Measurements from ENCODE around the gene EHMT1.
A peak's percentile ranks its signal among the peaks of the same experiment; 100 is the strongest.

Gene EHMT1

GRCh38 chr9:137772281-137772873 lies 153.6 kb downstream of the EHMT1 start:
- TF ChIP-seq CTCF (IDR thresholded peaks at IDR 0.05; ENCODE audit: low read depth, low read length): peak; percentile 54
- H3K9me3 ChIP-seq (ENCODE audit: severe bottlenecking): no peaks in the 10 kb centered on the region
- peak; percentile 38 for DNase-seq
- H3K4me3 ChIP-seq (ENCODE audit: low read depth, low read length): no peak overlapping the region
- H3K27ac ChIP-seq: no peak overlapping the region
- H3K36me3 ChIP-seq: peaks cover 60% of the 10 kb centered on the region
- no peaks in the 10 kb centered on the region for H3K27me3 ChIP-seq (ENCODE audit: insufficient read depth, low read depth, severe bottlenecking)

- DNase-seq: no peak
- no peaks in the 10 kb centered on the region for H3K27me3 ChIP-seq (ENCODE audit: insufficient read depth, low read depth, severe bottlenecking)
- peaks cover 72% of the 10 kb centered on the region for H3K36me3 ChIP-seq
- H3K27ac ChIP-seq: no peak overlapping the region
- H3K4me3 ChIP-seq (ENCODE audit: low read depth, low read length): no peak overlapping the region
- no peak for TF ChIP-seq CTCF (IDR thresholded peaks at IDR 0.05; ENCODE audit: low read depth, low read length)
- no peaks in the 10 kb centered on the region for H3K9me3 ChIP-seq (ENCODE audit: severe bottlenecking)
Observed at GRCh38 chr9:137774775-137775386, 156.1 kb downstream of the EHMT1 start.

GRCh38 chr9:137776306-137776995 lies 157.6 kb downstream of the EHMT1 start:
- Histone ChIP-seq H3K36me3 (peaks cover 59% of the 10 kb centered on the region), H3K27ac (no peak overlapping the region), H3K27me3 (ENCODE audit: insufficient read depth, low read depth, severe bottlenecking) (no peaks in the 10 kb centered on the region), H3K9me3 (ENCODE audit: severe bottlenecking) (no peaks in the 10 kb centered on the region), H3K4me3 (ENCODE audit: low read depth, low read length) (no peak overlapping the region)
- no peak for TF ChIP-seq CTCF (IDR thresholded peaks at IDR 0.05; ENCODE audit: low read depth, low read length)
- no peak for DNase-seq

DNA sequence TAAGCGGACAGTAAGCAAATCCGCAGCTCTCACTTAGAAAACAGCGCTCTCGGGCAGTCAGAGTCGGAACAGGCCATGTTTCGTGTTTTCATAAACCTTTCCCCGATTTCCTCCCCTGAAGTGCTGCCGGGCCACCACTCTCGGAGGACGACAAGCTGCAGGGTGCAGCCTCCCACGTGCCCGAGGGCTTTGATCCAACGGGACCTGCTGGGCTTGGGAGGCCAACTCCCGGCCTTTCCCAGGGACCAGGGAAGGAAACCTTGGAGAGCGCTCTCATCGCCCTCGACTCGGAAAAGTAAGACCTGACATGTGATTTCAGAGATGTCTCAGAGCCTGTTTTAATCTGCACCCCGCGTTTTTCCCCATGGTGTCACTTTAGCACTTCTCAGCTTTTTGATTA lies 159.0 kb downstream of the EHMT1 start:
- H3K27ac ChIP-seq: no peak overlapping the region
- no peaks in the 10 kb centered on the region for H3K27me3 ChIP-seq (ENCODE audit: insufficient read depth, low read depth, severe bottlenecking)
- TF ChIP-seq CTCF (IDR thresholded peaks at IDR 0.05; ENCODE audit: low read depth, low read length): no peak
- peaks cover 63% of the 10 kb centered on the region for H3K36me3 ChIP-seq
- H3K9me3 ChIP-seq (ENCODE audit: severe bottlenecking): no peaks in the 10 kb centered on the region
- no peak overlapping the region for H3K4me3 ChIP-seq (ENCODE audit: low read depth, low read length)
- DNase-seq: no peak

DNA sequence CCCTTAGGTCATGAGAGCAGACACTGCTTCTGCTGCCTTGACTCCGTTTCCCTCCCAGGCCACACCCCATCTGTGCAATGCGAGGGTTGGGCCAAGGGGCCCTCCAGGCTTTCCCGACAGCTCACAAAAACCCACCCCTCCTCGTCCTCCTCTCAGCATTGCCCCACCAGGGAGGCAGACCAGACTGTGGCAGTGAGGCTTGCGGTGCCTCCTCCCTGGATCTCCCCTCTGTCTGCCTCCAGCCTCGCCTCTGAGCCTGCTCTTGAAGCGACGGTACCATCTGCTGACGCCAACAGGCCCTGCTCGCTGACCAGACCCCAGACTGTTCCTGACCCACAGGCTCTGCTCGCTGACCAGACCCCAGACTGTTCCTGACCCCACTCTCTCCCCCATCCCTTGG lies 159.5 kb downstream of the EHMT1 start:
- TF ChIP-seq CTCF (IDR thresholded peaks at IDR 0.05; ENCODE audit: low read depth, low read length): no peak
- H3K4me3 ChIP-seq (ENCODE audit: low read depth, low read length): no peak overlapping the region
- H3K27ac ChIP-seq: no peak overlapping the region
- H3K9me3 ChIP-seq (ENCODE audit: severe bottlenecking): no peaks in the 10 kb centered on the region
- H3K27me3 ChIP-seq (ENCODE audit: insufficient read depth, low read depth, severe bottlenecking): no peaks in the 10 kb centered on the region
- no peak for DNase-seq
- peaks cover 63% of the 10 kb centered on the region for H3K36me3 ChIP-seq
